Activated CD4-positive, alpha-beta memory T cell treated with anti-CD3 and anti-CD28 coated beads, Interleukin-2, amount 10 ng/mL, durations not matched to agents 7 days and 5 days (primary cell): ENCODE results near the gene LRBA. TPM values are rescaled to one million over a fixed set of nuclear protein-coding genes. Genes with fewer than 3 reads are reported as not detected.

Source experiments
- CTCF ChIA-PET: fragments of 350-600 bp; sonication (Branson Sonifier 250); formaldehyde crosslinking; loops from one replicate; lab custom pipeline; 2021; ENCODE audit warnings: antibody characterized with exemption, inconsistent platforms; lab: Charles Lee
- POLR2A ChIA-PET: fragments of 350-600 bp; sonication (Branson Sonifier 250); formaldehyde crosslinking; loops from one replicate; lab custom pipeline; 2021; ENCODE audit warnings: antibody characterized with exemption; lab: Charles Lee
- DNase-seq: peaks from one replicate; pipeline ENCODE4 v3.0.0-alpha.2; 2020
- H3K27ac Mint-ChIP-seq: one replicate; pipeline ENCODE4 v1.8.0; 2021; ENCODE audit warnings: mild to moderate bottlenecking, mixed read lengths
- H3K27me3 Mint-ChIP-seq: one replicate; pipeline ENCODE4 v1.8.0; 2021; ENCODE audit warnings: mixed read lengths
- H3K36me3 Mint-ChIP-seq: one replicate; pipeline ENCODE4 v1.8.0; 2021; ENCODE audit warnings: low read depth, mixed read lengths
- H3K4me1 Mint-ChIP-seq: one replicate; pipeline ENCODE4 v1.8.0; 2021; ENCODE audit warnings: mixed read lengths
- H3K4me3 Mint-ChIP-seq: one replicate; pipeline ENCODE4 v1.8.0; 2021; ENCODE audit warnings: mild to moderate bottlenecking, mixed read lengths
- H3K9me3 Mint-ChIP-seq: one replicate; pipeline ENCODE4 v1.8.0; 2021; ENCODE audit warnings: mixed read lengths
- total RNA-seq, 2 experiments: library from RNA; stranded (reverse); gene quantifications; one replicate each; pipeline ENCODE4 v1.2.3, GENCODE V29; 2021

Gene LRBA
- total RNA-seq, 2 experiments from 2014 or later, result 42.4 to 45.2 TPM

DNA sequence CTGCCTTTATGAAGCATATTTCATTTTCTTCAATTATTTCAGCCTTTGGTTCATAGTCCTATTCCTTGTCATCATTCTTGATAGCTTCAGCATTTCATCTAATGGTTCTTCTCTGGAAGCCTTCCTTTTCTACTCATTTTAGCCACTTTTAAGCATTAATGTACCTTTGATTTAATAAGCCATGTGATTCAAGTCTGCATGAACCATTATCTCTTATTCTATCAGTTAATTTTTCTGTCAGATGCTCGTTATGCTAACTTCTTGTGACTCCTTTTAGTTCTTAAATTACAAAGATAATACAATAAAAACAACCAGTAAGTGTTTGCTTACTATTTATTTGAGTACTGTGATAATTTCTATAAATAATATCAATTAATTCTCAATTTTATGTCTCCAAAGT lies 643.2 kb downstream of the LRBA start:
- Mint-ChIP-seq H3K27me3 (no peaks in the 10 kb centered on the region), H3K36me3 (peaks cover 6% of the 10 kb centered on the region), H3K4me3 (no peak overlapping the region), H3K9me3 (peaks cover 2% of the 10 kb centered on the region), H3K4me1 (peaks cover 4% of the 10 kb centered on the region), H3K27ac (no peak overlapping the region)
- POLR2A ChIA-PET, result no interaction called here
- no peak for DNase-seq
- CTCF ChIA-PET, result no interaction called here

DNA sequence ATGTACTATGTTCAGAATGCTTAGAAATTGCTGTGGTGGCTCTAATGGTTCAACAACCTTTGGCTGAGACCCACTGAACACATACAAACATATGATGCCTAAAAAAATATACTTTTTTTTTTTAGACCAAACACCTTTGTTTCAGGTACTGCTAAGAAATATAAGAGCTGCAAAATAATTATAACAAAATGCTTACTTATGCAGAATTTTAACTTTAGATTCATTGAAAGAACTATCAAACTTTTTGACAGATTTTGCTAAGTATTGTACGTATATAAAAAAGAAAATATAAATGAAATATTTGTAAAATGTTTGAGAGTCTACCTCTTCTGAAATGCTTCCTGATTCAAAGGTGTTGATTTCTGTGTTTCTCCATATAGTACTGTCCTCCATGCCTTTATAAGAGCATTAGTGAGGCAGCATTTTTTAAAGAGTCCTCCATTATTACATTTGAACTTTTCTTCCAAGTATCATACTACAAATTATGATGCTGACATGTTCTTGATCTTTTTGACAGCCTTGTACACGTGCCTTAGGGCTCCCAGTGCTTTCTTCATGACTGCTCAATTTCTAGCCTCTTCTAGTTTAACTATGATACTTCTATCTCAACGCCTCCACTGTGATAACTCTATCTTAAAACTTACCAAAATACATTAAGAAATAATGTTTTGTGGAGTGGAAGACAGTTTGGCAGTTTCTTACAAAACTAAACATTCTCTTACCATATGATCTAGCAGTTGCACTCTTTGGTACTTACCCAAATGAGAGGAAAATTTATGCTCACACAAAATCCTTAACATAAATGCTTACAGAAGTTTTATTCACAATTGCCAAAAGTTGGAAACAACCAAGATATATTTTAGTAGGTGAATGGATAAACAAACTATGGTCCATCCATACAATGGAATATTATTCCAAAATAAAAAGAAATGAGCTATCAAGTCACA lies 645.4 kb downstream of the LRBA start:
- DNase-seq, result no peak
- ChIA-PET POLR2A (no interaction called here), CTCF (no interaction called here)
- no peak overlapping the region for H3K4me3 Mint-ChIP-seq
- H3K27me3 Mint-ChIP-seq, result no peaks in the 10 kb centered on the region
- H3K4me1 Mint-ChIP-seq, result peaks cover 4% of the 10 kb centered on the region
- H3K9me3 Mint-ChIP-seq, result peaks cover 2% of the 10 kb centered on the region
- no peak overlapping the region for H3K27ac Mint-ChIP-seq
- no peaks in the 10 kb centered on the region for H3K36me3 Mint-ChIP-seq

DNA sequence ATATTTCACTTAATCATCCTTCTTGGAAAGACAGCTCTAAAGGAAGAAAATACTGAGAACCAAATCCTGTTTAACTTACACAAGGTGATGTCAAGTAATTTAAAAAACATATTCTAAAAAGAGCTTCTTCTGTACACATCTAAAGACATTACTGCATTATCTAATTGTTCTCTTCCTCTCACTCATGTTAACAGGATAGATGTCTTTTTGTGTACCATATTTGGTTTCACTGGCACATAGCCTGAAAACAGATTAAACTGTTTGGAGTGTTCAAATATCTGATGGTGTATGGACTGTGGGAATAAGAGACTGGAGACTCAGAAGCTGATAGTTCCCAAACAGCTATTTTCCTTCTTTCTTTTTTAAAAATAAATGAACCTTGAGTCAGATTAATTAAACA lies 646.4 kb downstream of the LRBA start:
- no peak for DNase-seq
- Mint-ChIP-seq H3K4me3 (no peak overlapping the region), H3K36me3 (no peaks in the 10 kb centered on the region), H3K27ac (no peak overlapping the region), H3K4me1 (peaks cover 11% of the 10 kb centered on the region), H3K27me3 (no peaks in the 10 kb centered on the region), H3K9me3 (peaks cover 2% of the 10 kb centered on the region)
- CTCF ChIA-PET, result no interaction called here
- POLR2A ChIA-PET, result no interaction called here

DNA sequence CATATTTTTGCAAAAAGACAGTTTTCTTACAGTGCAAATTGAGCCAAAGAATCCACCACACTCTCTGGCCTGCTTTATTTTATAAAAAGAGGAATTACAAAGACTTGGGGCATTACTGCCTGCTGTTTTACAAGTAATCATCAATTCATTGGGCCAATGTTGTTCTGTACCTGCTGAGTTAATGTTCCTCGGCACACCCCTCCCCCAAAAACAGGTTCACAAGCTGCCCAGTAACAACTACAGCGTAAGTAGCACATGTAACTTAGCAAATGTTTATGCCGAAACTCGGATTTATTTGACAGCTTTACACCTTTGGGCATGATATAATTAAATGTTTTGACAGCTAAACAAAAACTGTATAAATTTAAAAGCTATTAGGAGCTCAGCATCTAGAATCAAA lies 647.8 kb downstream of the LRBA start:
- H3K4me3 Mint-ChIP-seq, result no peak overlapping the region
- H3K36me3 Mint-ChIP-seq, result no peaks in the 10 kb centered on the region
- no peaks in the 10 kb centered on the region for H3K9me3 Mint-ChIP-seq
- H3K4me1 Mint-ChIP-seq, result peaks cover 11% of the 10 kb centered on the region
- H3K27ac Mint-ChIP-seq, result no peak overlapping the region
- no peaks in the 10 kb centered on the region for H3K27me3 Mint-ChIP-seq
- CTCF ChIA-PET, result no interaction called here
- POLR2A ChIA-PET, result no interaction called here
- DNase-seq, result no peak

DNA sequence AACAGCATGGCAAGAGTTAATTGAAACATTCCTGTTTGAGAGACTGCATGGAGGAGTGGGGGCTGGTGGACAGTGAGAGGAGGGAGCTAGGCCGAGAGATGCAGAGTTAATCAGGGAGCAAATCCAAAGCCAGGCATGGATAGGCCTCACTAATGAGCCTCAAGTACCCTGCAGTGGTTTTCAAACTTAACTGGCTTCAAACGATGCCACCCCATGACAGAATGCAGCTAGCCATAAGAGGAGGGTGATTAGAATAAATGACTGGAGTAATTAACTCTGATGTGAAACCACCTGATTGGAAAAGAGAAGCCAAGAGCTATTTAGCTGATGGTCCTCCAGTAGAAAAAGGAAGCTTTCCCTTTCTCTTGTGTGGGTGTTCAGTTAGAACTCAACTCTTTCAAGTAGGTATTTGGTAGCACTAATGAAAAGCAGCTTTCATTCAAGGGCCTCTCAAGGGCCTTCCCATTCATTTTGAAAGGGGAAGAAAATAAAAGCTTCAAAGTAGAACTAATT lies 648.5 kb downstream of the LRBA start:
- Mint-ChIP-seq H3K36me3 (no peaks in the 10 kb centered on the region), H3K9me3 (no peaks in the 10 kb centered on the region), H3K4me1 (peaks cover 11% of the 10 kb centered on the region), H3K4me3 (no peak overlapping the region), H3K27me3 (no peaks in the 10 kb centered on the region), H3K27ac (no peak overlapping the region)
- no peak for DNase-seq
- ChIA-PET POLR2A (no interaction called here), CTCF (no interaction called here)

DNA sequence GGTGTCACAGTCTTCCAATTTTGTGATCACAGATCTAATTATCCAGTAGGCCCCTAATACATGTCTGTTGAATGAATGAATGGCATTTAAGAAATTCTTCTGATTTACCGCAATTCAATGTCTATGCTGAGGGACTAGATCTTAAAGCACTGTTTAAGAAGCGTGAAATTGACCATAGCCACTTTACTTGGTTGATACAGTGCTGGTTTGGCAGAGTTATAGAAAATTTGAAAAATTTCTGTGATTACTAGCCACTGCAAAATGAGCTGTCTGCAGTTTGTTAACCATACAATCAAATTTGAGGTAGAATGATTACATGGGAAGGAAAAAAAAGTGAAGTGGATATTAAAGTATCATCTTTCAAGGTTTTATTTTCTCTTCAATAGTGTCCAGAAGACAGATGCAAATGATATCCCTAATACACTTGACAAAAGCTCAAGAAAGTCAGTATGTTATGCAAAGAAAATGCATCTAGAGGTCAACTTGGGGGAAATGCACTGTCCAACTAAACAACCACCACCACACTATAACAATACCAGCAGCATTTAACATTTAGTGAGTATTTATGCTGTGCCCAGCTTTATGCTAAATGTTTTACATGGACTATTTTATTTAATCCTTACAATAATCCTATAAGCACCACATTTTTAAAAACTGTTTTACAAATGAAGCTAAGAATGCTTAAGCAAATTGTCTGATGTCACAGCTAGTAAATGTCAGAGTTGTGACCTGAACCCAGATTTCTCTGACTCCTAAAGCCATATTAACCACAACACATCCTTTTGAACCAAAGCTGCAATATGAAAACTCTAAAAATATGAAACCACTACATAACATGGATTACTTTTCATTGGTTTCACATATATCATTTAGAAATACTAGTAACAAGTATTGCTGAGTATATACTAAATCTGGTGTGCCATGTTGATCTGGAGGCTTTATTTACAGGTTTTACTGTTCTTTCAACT lies 651.1 kb downstream of the LRBA start:
- no peak overlapping the region for H3K27ac Mint-ChIP-seq
- CTCF ChIA-PET, result interaction anchor here (1.0 kb wide), 1 partner anchor 8 kb away, joined by 3 read pairs; no protein-coding TSS in a partner anchor
- H3K4me1 Mint-ChIP-seq, result peaks cover 11% of the 10 kb centered on the region
- H3K4me3 Mint-ChIP-seq, result no peak overlapping the region
- H3K36me3 Mint-ChIP-seq, result no peaks in the 10 kb centered on the region
- no peak for DNase-seq
- POLR2A ChIA-PET, result no interaction called here
- H3K9me3 Mint-ChIP-seq, result no peaks in the 10 kb centered on the region
- no peaks in the 10 kb centered on the region for H3K27me3 Mint-ChIP-seq

DNA sequence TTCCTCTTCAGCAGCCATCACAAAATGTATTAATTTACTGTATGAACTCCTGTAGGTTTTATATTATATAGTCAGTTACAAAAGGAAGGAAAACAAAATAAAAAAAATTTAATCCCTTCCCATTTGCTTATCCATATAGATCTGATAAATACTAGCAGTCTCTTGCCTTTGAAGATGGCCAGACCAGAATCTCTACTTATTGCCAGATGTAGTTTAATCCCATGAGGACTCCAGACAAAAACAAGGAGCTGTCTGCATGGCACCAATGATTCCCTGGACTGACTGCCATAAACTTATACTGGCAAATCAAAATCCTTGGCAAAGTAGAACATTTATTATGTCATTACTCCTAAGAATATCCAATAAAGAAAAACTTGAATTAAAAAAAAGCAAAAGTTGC lies 656.4 kb downstream of the LRBA start:
- Mint-ChIP-seq H3K27me3 (no peaks in the 10 kb centered on the region), H3K36me3 (no peaks in the 10 kb centered on the region), H3K4me3 (no peak overlapping the region), H3K4me1 (no peaks in the 10 kb centered on the region), H3K9me3 (no peaks in the 10 kb centered on the region), H3K27ac (no peak overlapping the region)
- no peak for DNase-seq
- ChIA-PET POLR2A (no interaction called here), CTCF (no interaction called here)

DNA sequence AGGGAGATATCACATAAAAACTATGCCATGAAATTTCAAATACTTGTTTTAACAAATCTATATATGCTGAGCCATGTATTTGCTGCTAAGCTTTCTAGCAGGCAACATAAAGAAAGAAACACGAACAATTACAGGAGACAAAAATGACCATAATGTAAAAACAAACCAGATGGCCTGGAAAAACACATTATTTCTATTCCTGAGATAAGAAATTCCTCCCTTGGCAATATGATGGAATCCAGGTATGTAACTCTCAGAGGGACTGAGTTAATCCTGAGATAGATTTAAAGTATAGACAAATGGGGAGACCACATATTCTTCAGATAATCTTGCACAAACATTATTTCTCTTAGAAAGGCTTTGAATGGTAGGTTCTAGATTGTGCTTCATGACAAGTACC lies 657.3 kb downstream of the LRBA start:
- Mint-ChIP-seq H3K36me3 (no peaks in the 10 kb centered on the region), H3K27ac (no peak overlapping the region), H3K4me1 (no peaks in the 10 kb centered on the region), H3K4me3 (no peak overlapping the region), H3K9me3 (no peaks in the 10 kb centered on the region), H3K27me3 (no peaks in the 10 kb centered on the region)
- ChIA-PET CTCF (no interaction called here), POLR2A (no interaction called here)
- no peak for DNase-seq

DNA sequence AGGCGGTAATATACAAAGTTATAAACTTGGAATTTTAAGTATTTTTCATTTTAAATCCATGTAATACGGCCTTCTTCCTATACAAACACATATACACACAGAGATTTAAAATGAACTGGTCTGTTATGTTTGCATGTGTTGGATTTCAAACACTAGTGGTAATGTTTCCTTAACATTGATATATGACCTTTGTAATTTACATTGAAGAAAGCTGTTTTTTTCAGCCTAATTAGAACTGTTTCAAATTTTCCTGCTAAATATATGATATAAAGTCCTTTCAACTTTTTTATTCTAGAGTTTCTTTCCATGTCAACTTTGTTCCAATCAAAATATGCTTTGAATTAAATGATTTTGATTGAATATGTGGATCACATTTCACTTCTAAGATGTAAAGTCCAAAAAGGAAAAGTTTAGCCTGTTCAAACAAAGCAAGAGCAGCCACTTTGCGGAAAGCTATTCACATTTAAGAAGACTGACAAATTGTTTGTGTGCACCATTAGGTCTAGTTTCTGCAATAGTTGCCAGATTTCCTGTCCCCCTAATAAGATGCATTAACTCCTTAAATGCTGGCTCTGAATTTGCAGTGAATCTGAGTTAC lies 659.1 kb downstream of the LRBA start:
- CTCF ChIA-PET, result interaction anchor here (1.0 kb wide), 1 partner anchor 9 kb away, joined by 3 read pairs; no protein-coding TSS in a partner anchor
- H3K27ac Mint-ChIP-seq, result no peak overlapping the region
- no peak for DNase-seq
- H3K27me3 Mint-ChIP-seq, result no peaks in the 10 kb centered on the region
- POLR2A ChIA-PET, result no interaction called here
- no peaks in the 10 kb centered on the region for H3K4me1 Mint-ChIP-seq
- H3K36me3 Mint-ChIP-seq, result no peaks in the 10 kb centered on the region
- no peaks in the 10 kb centered on the region for H3K9me3 Mint-ChIP-seq
- no peak overlapping the region for H3K4me3 Mint-ChIP-seq

DNA sequence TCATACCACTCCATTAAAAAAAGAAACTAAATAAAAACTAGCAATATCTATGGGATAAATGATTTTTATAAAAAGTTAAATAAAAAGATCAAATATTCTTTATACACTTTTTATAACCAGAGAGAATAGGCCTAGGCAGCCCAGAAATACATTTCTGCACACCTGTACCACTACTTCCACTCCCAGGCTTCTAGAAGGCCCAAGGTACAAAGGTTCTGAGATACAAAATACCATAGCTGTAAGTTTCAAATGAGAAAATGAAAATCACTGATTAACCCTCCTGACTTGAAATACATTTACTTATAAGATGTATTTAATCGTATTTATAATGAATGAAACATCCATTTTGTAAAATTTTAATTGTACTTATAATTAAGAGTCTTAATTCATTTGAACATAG lies 659.7 kb downstream of the LRBA start:
- POLR2A ChIA-PET, result no interaction called here
- H3K27me3 Mint-ChIP-seq, result no peaks in the 10 kb centered on the region
- H3K4me3 Mint-ChIP-seq, result no peak overlapping the region
- H3K36me3 Mint-ChIP-seq, result no peaks in the 10 kb centered on the region
- no peak overlapping the region for H3K27ac Mint-ChIP-seq
- CTCF ChIA-PET, result interaction anchor here (1.0 kb wide), 1 partner anchor 9 kb away, joined by 3 read pairs; no protein-coding TSS in a partner anchor
- no peaks in the 10 kb centered on the region for H3K9me3 Mint-ChIP-seq
- no peaks in the 10 kb centered on the region for H3K4me1 Mint-ChIP-seq
- no peak for DNase-seq

DNA sequence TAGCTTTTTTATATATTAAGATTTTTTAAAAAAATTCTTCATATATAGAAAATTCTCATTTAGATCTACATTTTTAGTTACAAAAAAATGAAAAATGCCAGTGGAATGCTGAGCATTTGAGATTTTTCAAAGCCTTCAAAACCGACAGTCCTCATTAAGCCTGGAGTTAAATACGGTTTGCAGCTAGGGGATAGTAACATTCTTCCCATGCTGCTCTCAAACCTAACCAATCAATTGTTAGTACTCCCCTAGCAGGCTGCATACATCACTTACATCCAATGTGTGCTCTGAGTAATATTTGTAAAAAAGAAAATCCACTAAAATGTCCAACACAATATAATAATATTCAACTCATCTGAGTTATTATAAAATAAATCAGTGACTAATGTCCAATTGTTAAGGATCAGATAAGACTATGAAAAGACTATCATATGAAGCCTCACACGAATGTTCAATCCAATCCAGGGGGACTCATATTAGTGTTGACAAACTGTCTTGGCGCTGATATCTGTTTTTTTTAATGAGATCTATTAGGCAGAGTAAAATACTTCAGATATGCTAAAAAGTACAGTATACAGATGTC lies 660.8 kb downstream of the LRBA start:
- Mint-ChIP-seq H3K27ac (no peak overlapping the region), H3K36me3 (no peaks in the 10 kb centered on the region), H3K27me3 (no peaks in the 10 kb centered on the region), H3K4me1 (peaks cover 2% of the 10 kb centered on the region), H3K9me3 (no peaks in the 10 kb centered on the region), H3K4me3 (no peak overlapping the region)
- DNase-seq, result no peak
- ChIA-PET POLR2A (no interaction called here), CTCF (no interaction called here)

DNA sequence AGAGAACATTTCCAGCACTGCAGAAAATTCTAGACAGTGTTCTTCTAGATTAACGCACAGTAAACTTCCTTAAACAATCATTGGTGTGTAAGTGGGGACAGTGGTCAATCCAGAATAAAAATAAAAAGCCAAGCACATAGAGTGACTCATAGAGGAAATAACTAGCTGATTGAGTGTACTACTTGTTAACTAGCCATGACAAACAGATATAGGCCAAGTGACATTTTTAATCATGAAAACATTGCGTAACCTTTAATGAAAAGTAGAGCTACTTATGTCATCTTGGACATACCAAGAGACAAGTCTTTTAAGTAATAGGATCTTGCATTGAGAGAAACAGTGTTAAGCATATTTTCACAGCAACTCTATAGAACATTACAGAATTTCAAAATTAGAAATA lies 667.0 kb downstream of the LRBA start:
- H3K27me3 Mint-ChIP-seq, result no peaks in the 10 kb centered on the region
- no peak overlapping the region for H3K4me3 Mint-ChIP-seq
- peaks cover 2% of the 10 kb centered on the region for H3K4me1 Mint-ChIP-seq
- ChIA-PET CTCF (no interaction called here), POLR2A (no interaction called here)
- DNase-seq, result no peak
- no peak overlapping the region for H3K27ac Mint-ChIP-seq
- no peaks in the 10 kb centered on the region for H3K9me3 Mint-ChIP-seq
- H3K36me3 Mint-ChIP-seq, result peaks cover 11% of the 10 kb centered on the region
